GM23248 (cell line): ENCODE data around the gene NAB1. TPM values are rescaled to one million over a fixed set of nuclear protein-coding genes. Genes with fewer than 3 reads are reported as not detected.

Experiments used
- DNase-seq: peaks from one replicate; pipeline ENCODE4 v3.0.0-alpha.2; 2015
- H2AFZ ChIP-seq: fragments of 200-600 bp; sonication (generic); 2 replicates; pipeline ENCODE4 v1.6.1; 2016; ENCODE audit warnings: antibody characterized with exemption
- H3F3A ChIP-seq: fragments of 200-600 bp; sonication (generic); 2 replicates; pipeline ENCODE4 v1.6.1; 2016; ENCODE audit warnings: mild to moderate bottlenecking, antibody characterized with exemption, mixed run types; ENCODE audit not compliant: insufficient read depth
- H3K27ac ChIP-seq: fragments of 200-600 bp; sonication (generic); 2 replicates; pipeline ENCODE4 v1.5.1; 2016; ENCODE audit warnings: mild to moderate bottlenecking
- H3K27me3 ChIP-seq: fragments of 200-600 bp; sonication (generic); replicated peaks from 2 replicates; pipeline ENCODE4 v1.6.1; 2016; ENCODE audit warnings: mild to moderate bottlenecking; ENCODE audit not compliant: insufficient read depth
- H3K36me3 ChIP-seq: fragments of 200-600 bp; sonication (generic); 2 replicates; pipeline ENCODE4 v1.6.1; 2016; ENCODE audit warnings: low read depth, mild to moderate bottlenecking
- H3K4me1 ChIP-seq: fragments of 200-600 bp; sonication (generic); 2 replicates; pipeline ENCODE4 v1.6.1; 2016; ENCODE audit warnings: mild to moderate bottlenecking; ENCODE audit not compliant: insufficient read depth
- H3K4me2 ChIP-seq: fragments of 200-600 bp; sonication (generic); one replicate; pipeline ENCODE4 v1.6.1; 2016; ENCODE audit warnings: mild to moderate bottlenecking; ENCODE audit not compliant: unreplicated experiment
- H3K4me3 ChIP-seq: fragments of 200-600 bp; sonication (generic); 2 replicates; pipeline ENCODE4 v1.5.1; 2016; ENCODE audit warnings: mild to moderate bottlenecking
- H3K79me2 ChIP-seq: fragments of 200-600 bp; sonication (generic); 2 replicates; pipeline ENCODE4 v1.6.1; 2016; ENCODE audit warnings: mild to moderate bottlenecking; ENCODE audit not compliant: insufficient read depth
- H3K9ac ChIP-seq: fragments of 200-600 bp; sonication (generic); 2 replicates; pipeline ENCODE4 v1.6.1; 2016; ENCODE audit warnings: mild to moderate bottlenecking
- H3K9me2 ChIP-seq: fragments of 200-600 bp; sonication (generic); 2 replicates; pipeline ENCODE4 v1.6.1; 2016; ENCODE audit warnings: mixed run types, mild to moderate bottlenecking, moderate library complexity; ENCODE audit not compliant: insufficient read depth
- H3K9me3 ChIP-seq: fragments of 200-600 bp; sonication (generic); one replicate; pipeline ENCODE4 v1.6.1; 2017; ENCODE audit warnings: low read depth
- H4K20me1 ChIP-seq: fragments of 200-600 bp; sonication (generic); 2 replicates; pipeline ENCODE4 v1.6.0; 2016; ENCODE audit not compliant: insufficient read depth
- EZH2 ChIP-seq: fragments of 200-600 bp; sonication (generic); IDR thresholded peaks from 2 replicates; pipeline ENCODE4 v1.6.1; 2018; ENCODE audit warnings: antibody characterized with exemption, mild to moderate bottlenecking; ENCODE audit not compliant: insufficient read depth, poor library complexity, severe bottlenecking
- EZH2phosphoT487 ChIP-seq: fragments of 200-600 bp; sonication (generic); IDR thresholded peaks from 2 replicates; pipeline ENCODE4 v1.6.1; 2018; ENCODE audit warnings: antibody characterized with exemption, moderate library complexity, mild to moderate bottlenecking, low read depth; ENCODE audit not compliant: insufficient read depth
- WGBS, 2 experiments: methylation state at CpG; one replicate each; pipeline ENCODE4 v1.1.6; 2015 to 2017; ENCODE audit warnings: low lambda C conversion rate in 2 of 2, low coverage in 1 of 2; ENCODE audit errors: missing lambda C conversion rate in 2 of 2; 5-methylcytosine and 5-hydroxymethylcytosine counted together
- in situ Hi-C: fragments of 300-500 bp; cut with MboI; formaldehyde crosslinking; loops from 2 replicates; pipeline ENCODE4 v1.15.0; 2020
- polyA plus RNA-seq: library from polyadenylated mRNA; unstranded; fragments of >200 nt; fragmentation: Nextera tagmentation; extraction: Ambion mirVana; gene quantifications from 2 replicates; pipeline ENCODE4 v1.2.1, GENCODE V29; 2016
- total RNA-seq: library from RNA; depleted of rRNA; stranded (reverse); fragments of >200 nt; shearing (Covaris generic); gene quantifications from 2 replicates; pipeline ENCODE4 v1.2.3, GENCODE V29; 2014

NAB1 gene
- total and polyA plus RNA-seq, 2 experiments from 2014 or later: 13.0 to 44.1 TPM

DNA sequence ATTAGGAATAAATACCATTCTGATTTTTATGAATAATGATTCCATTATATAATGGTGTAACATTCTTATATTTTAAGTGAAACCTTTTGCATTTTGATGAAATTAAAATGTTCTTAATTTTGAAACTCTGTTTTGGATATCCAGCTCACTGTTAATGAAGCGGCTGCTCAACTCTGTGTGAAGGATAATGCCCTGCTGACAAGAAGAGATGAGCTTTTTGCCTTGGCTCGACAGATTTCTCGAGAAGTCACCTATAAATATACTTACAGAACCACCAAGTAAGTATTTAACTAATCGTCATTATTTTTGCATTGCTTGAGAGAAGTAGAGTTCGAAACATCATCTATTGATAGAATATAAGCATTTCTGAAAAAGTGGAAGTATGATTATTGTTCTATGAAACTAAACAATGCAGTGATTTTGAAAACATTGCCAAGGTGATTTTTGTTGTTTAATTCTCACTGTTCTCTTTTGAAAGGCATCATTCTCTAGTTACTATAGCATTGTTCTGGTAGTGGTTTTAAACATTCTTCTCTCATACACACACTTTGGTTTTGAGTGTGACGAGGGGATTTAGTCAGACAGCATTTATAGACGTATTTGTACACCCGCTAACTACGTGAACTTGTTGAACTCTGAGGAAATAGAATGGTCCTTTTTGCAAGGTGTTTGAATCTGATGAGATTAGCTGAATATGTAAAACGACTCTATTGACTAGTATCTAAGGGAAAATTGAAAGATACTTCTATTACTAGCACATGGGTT is 21.5 kb downstream of the NAB1 start:
- peaks cover 19% of the 10 kb centered on the region; the same call in 1 of the 2 replicates for H3K36me3 ChIP-seq
- H3K9me2 ChIP-seq: no peaks in the 10 kb centered on the region
- in situ Hi-C loops: no loop called here
- no peak overlapping the region for H3K9ac ChIP-seq
- no peaks in the 10 kb centered on the region for H4K20me1 ChIP-seq
- H3K4me2 ChIP-seq: no peak overlapping the region
- no peak for DNase-seq
- no peaks in the 10 kb centered on the region for H3K9me3 ChIP-seq
- H3K27me3 ChIP-seq: no peaks in the 10 kb centered on the region
- WGBS, 2 experiments: 95% methylated on average over 10 of the region's 10 CpGs
- H3K4me1 ChIP-seq: peaks cover 18% of the 10 kb centered on the region
- H3F3A ChIP-seq: no peaks in the 10 kb centered on the region
- TF ChIP-seq EZH2 (no peak), EZH2phosphoT487 (no peak)
- no peak overlapping the region for H3K4me3 ChIP-seq
- H3K27ac ChIP-seq: no peak overlapping the region
- peaks cover 54% of the 10 kb centered on the region for H3K79me2 ChIP-seq
- no peak overlapping the region for H2AFZ ChIP-seq

GRCh38 chr2:190674966-190675650 is 26.2 kb downstream of the NAB1 start:
- H3K79me2 ChIP-seq: peaks cover 10% of the 10 kb centered on the region; the same call in 1 of the 2 replicates
- H3F3A ChIP-seq: 0 out of 2 replicates have a peak, but pooled peaks cover 4% of the 10 kb centered on the region
- no peaks in the 10 kb centered on the region for H3K9me3 ChIP-seq
- no peaks in the 10 kb centered on the region for H3K27me3 ChIP-seq
- H3K4me2 ChIP-seq: no peak overlapping the region
- no peak overlapping the region for H3K4me3 ChIP-seq
- H3K9ac ChIP-seq: no peak overlapping the region
- no peaks in the 10 kb centered on the region for H4K20me1 ChIP-seq
- no peaks in the 10 kb centered on the region for H3K9me2 ChIP-seq
- 52 to 56% methylated on average over 1 of the region's 1 CpG for WGBS, 2 experiments
- in situ Hi-C loops: no loop called here
- peaks cover 19% of the 10 kb centered on the region; the same call in 1 of the 2 replicates for H3K36me3 ChIP-seq
- TF ChIP-seq EZH2phosphoT487: no peak
- no peak for TF ChIP-seq EZH2
- no peaks in the 10 kb centered on the region; the same call in 1 of the 2 replicates for H3K4me1 ChIP-seq
- no peak for DNase-seq
- no peak overlapping the region for H2AFZ ChIP-seq
- H3K27ac ChIP-seq: no peak overlapping the region

DNA sequence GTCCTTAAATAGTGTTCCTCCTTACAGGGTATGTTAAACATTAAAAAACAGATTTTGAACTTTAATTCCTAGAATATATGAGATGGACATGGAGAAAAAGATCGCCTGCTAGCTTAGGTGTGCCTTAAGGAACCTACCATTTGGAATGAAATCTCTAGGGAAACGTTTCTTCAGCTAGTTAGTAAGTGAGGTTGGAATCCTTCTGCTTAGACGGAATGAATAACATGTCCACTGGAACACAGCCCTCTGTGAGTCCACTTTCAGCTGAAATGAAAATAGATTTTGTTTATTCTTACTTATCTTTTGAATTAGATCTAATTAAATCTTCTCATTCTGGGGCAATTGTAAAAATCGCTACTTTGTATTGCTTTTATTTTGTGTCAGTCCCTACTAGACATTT is 28.4 kb downstream of the NAB1 start:
- DNase-seq: peak; percentile 41
- 65 to 68% methylated on average over 4 of the region's 4 CpGs for WGBS, 2 experiments

GRCh38 chr2:190678444-190679162 is 29.7 kb downstream of the NAB1 start:
- no peaks in the 10 kb centered on the region for H3K9me3 ChIP-seq
- 0 out of 2 replicates have a peak, but pooled peaks cover 4% of the 10 kb centered on the region for H3F3A ChIP-seq
- no peak overlapping the region for H3K27ac ChIP-seq
- H3K4me2 ChIP-seq: no peak overlapping the region
- no peak for DNase-seq
- H3K36me3 ChIP-seq: peaks cover 6% of the 10 kb centered on the region; the same call in 1 of the 2 replicates
- no peak overlapping the region for H3K4me3 ChIP-seq
- H2AFZ ChIP-seq: no peak overlapping the region
- H3K9ac ChIP-seq: no peak overlapping the region
- no peak for TF ChIP-seq EZH2phosphoT487
- no peak for TF ChIP-seq EZH2
- WGBS, 2 experiments: 79 to 84% methylated on average over 6 of the region's 6 CpGs
- in situ Hi-C loops: no loop called here
- H4K20me1 ChIP-seq: no peaks in the 10 kb centered on the region
- peaks cover 14% of the 10 kb centered on the region; the same call in 1 of the 2 replicates for H3K79me2 ChIP-seq
- no peaks in the 10 kb centered on the region for H3K9me2 ChIP-seq
- no peaks in the 10 kb centered on the region for H3K27me3 ChIP-seq
- peaks cover 11% of the 10 kb centered on the region for H3K4me1 ChIP-seq

More for the DNA sequence above, 28.4 kb downstream of the NAB1 start:
- Histone ChIP-seq H4K20me1 (no peaks in the 10 kb centered on the region), H3K9ac (no peak overlapping the region), H3K9me2 (no peaks in the 10 kb centered on the region), H3K4me2 (no peak overlapping the region), H3K4me3 (no peak overlapping the region), H3K27ac (no peak overlapping the region), H3K9me3 (no peaks in the 10 kb centered on the region), H3F3A (0 out of 2 replicates have a peak, but pooled peaks cover 4% of the 10 kb centered on the region), H3K4me1 (peaks cover 6% of the 10 kb centered on the region), H3K27me3 (no peaks in the 10 kb centered on the region), H3K79me2 (peaks cover 14% of the 10 kb centered on the region; the same call in 1 of the 2 replicates), H3K36me3 (peaks cover 6% of the 10 kb centered on the region; the same call in 1 of the 2 replicates), H2AFZ (no peak overlapping the region)
- TF ChIP-seq EZH2phosphoT487: no peak
- TF ChIP-seq EZH2: no peak
- in situ Hi-C loops: no loop called here
